Coronary artery (tissue), 2 donors: ENCODE measurements around the gene SOWAHA.
A peak's percentile ranks its signal among the peaks of the same experiment; 100 is the strongest.

ENCODE experiments used
- DNase-seq: peaks from one replicate; pipeline ENCODE4 v3.0.0-alpha.2; 2017; ENCODE audit warnings: low spot score
- H3K27ac ChIP-seq, 2 donors: fragments of 200-600 bp; sonication (generic); one replicate each; pipeline ENCODE4 v1.5.1; 2016 to 2019
- H3K4me3 ChIP-seq: fragments of 200-600 bp; sonication (generic); 2 replicates; pipeline ENCODE4 v1.5.1; 2016; ENCODE audit warnings: mild to moderate bottlenecking, moderate library complexity
- TF ChIP-seq, protein P1 (sequence below): fragments of 200-600 bp; sonication (generic); IDR thresholded peaks from one replicate; pipeline ENCODE4 v1.5.1; 2019; ENCODE audit warnings: antibody characterized with exemption

Gene SOWAHA

DNA sequence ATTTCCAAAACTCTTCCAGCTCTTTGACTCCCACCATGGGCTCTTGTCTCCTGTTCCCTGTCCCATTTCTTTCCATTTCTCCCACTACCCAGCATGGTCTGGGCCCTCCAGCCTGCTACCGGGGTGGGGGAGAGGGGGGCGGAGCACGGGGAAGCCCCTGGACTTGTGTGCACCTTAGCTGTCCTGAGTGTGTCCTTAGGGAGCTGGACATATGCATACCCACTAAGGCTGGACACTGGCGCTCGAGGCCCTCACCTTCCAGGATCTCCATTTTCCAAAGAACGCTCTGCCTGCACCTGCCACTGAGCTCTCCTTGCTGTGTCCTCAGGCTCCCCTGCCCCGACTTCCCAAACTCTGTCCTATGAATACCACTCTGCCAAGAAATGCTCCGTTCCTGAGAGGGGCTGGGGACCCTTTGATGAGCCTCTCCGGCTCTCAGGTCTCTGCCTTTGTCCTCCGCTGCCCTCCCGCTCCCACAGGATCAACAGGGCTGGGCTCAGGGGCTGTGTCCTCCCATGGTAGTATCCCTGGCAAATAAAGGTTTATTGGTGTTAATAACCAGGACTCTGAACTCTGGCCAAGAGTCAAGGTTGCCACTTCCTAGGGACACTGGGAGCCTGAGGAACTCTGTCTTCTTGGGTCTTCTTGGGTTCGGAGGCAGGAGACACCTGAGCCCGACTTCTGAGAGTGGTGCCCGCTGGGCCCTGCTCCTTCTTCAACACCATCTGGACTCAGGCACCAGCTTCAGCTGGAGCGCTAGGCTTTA lies 18.2 kb downstream of the SOWAHA start:
- peak overlapping the region; percentile 85 for H3K4me3 ChIP-seq
- TF ChIP-seq, protein P1, sequence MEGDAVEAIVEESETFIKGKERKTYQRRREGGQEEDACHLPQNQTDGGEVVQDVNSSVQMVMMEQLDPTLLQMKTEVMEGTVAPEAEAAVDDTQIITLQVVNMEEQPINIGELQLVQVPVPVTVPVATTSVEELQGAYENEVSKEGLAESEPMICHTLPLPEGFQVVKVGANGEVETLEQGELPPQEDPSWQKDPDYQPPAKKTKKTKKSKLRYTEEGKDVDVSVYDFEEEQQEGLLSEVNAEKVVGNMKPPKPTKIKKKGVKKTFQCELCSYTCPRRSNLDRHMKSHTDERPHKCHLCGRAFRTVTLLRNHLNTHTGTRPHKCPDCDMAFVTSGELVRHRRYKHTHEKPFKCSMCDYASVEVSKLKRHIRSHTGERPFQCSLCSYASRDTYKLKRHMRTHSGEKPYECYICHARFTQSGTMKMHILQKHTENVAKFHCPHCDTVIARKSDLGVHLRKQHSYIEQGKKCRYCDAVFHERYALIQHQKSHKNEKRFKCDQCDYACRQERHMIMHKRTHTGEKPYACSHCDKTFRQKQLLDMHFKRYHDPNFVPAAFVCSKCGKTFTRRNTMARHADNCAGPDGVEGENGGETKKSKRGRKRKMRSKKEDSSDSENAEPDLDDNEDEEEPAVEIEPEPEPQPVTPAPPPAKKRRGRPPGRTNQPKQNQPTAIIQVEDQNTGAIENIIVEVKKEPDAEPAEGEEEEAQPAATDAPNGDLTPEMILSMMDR: no peak
- DNase-seq: no peak
- peak overlapping the region in 1 of 2 donors; percentile 79 for H3K27ac ChIP-seq

DNA sequence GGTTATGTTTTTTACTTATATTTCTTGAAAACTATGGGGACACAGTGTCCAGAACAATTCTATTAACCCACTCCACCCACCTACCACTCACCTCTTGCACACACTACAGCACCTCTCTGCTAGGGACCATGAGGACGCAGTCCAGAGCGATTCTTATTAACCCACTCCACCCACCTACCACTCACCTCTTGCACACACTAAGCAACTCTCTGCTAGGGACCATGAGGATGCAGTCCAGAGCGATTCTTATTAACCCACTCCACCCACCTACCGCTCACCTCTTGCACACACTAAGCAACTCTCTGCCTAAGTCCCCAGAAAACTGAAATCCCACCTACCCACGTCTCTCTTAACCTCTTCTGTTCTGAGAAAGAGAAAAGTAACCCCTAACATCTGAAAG lies 19.5 kb downstream of the SOWAHA start:
- no peak overlapping the region for H3K4me3 ChIP-seq
- no peak overlapping the region for H3K27ac ChIP-seq
- no peak for DNase-seq
- TF ChIP-seq, protein P1: no peak

DNA sequence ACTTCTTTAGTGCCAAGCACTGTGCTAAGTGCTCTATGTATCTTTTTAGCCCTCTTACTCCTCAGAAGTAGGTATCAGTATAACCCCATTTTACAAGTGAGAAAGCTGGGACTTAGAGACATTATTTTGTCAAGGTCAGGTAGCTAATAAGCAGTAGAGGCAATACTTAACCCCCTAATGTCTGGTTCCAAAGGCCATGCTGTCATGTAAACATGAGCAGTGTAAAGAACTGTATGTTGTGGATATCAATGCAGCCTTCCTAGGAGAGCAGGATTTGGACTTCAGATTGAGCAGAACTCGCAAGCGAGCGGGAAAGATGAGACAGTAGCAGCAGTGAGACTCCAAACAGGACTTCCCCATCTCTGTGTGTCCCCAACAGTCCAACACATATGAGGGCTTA lies 21.0 kb downstream of the SOWAHA start:
- Histone ChIP-seq H3K4me3 (no peak overlapping the region), H3K27ac (no peak overlapping the region)
- DNase-seq: no peak
- TF ChIP-seq, protein P1: no peak

DNA sequence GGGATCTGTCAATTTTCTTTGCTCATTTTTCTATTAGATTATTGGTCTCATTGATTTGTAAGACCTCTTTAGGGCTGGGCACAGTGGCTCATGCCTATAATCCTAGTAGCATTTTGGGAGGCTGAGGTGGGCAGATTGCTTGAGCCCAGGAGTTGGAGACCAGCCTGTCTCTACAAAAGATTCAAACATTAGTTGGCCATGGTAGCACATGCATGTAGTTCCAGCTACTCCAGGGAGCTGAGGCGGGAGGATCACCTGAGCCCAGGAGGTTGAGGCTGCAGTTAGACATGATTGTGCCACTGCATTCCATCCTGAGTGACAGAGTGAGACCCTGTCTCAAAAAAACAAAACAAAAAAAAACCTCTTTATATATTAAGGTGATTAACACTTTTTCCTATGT lies 23.8 kb downstream of the SOWAHA start:
- no peak overlapping the region for H3K4me3 ChIP-seq
- no peak for DNase-seq
- TF ChIP-seq, protein P1: no peak
- no peak overlapping the region for H3K27ac ChIP-seq

GRCh38 chr5:132837868-132838267 lies 24.8 kb downstream of the SOWAHA start:
- TF ChIP-seq, protein P1: no peak
- H3K27ac ChIP-seq: no peak overlapping the region
- no peak for DNase-seq
- no peak overlapping the region for H3K4me3 ChIP-seq

GRCh38 chr5:132838516-132839282 lies 25.6 kb downstream of the SOWAHA start:
- Histone ChIP-seq H3K27ac (peak overlapping the region in 1 of 2 donors; percentile 51), H3K4me3 (no peak overlapping the region)
- TF ChIP-seq, protein P1: no peak
- no peak for DNase-seq
